Nephron (organoid): ENCODE data around the gene MORC3.

ENCODE experiments used
- H3K27ac Mint-ChIP-seq, 3 experiments: 2 replicates each; pipeline ENCODE4 v1.8.0; 2020; ENCODE audit warnings: mixed read lengths in 3 of 3, mild to moderate bottlenecking in 2 of 3, moderate library complexity in 1 of 3
- H3K27me3 Mint-ChIP-seq: 2 replicates; pipeline ENCODE4 v1.8.0; 2021; ENCODE audit warnings: low read depth, mild to moderate bottlenecking, moderate library complexity, mixed read lengths
- H3K36me3 Mint-ChIP-seq: 2 replicates; pipeline ENCODE4 v1.8.0; 2020; ENCODE audit warnings: low read depth, mixed read lengths
- H3K4me1 Mint-ChIP-seq: 2 replicates; pipeline ENCODE4 v1.8.0; 2020; ENCODE audit warnings: mixed read lengths
- H3K4me3 Mint-ChIP-seq, 3 experiments: 2 replicates each; pipeline ENCODE4 v1.8.0; 2020; ENCODE audit warnings: mild to moderate bottlenecking in 3 of 3, mixed read lengths in 3 of 3, moderate library complexity in 2 of 3
- H3K9me3 Mint-ChIP-seq: 2 replicates; pipeline ENCODE4 v1.8.0; 2020; ENCODE audit warnings: mixed read lengths
- TF ChIP-seq, protein P1 (sequence below), 3 experiments: fragments of 200-600 bp; sonication (generic); IDR thresholded peaks; one replicate each; pipeline ENCODE4 v1.5.0; 2021; ENCODE audit warnings: antibody characterized with exemption in 3 of 3; ENCODE audit not compliant: unreplicated experiment in 3 of 3

The MORC3 gene

DNA sequence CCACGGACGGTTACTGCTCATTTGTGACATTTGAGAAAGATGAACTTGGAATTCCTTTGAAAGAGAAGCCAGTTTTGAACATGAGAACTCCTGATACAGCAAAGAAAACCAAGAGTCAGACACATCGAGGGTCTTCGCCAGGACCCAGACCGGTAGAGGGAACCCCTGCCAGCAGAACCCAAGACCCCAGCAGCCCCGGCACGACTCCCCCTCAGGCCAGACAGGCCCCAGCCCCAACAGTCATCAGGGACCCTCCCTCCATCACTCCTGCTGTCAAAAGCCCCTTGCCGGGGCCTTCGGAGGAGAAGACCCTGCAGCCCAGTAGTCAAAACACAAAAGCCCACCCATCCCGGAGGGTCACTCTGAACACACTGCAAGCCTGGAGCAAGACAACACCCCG, 92.9 kb downstream of the MORC3 start:
- Mint-ChIP-seq H3K36me3 (peaks cover 47% of the 10 kb centered on the region), H3K27ac (no peak overlapping the region), H3K4me1 (peaks cover 5% of the 10 kb centered on the region), H3K27me3 (no peaks in the 10 kb centered on the region), H3K4me3 (no peak overlapping the region), H3K9me3 (no peaks in the 10 kb centered on the region)
- TF ChIP-seq, protein P1, sequence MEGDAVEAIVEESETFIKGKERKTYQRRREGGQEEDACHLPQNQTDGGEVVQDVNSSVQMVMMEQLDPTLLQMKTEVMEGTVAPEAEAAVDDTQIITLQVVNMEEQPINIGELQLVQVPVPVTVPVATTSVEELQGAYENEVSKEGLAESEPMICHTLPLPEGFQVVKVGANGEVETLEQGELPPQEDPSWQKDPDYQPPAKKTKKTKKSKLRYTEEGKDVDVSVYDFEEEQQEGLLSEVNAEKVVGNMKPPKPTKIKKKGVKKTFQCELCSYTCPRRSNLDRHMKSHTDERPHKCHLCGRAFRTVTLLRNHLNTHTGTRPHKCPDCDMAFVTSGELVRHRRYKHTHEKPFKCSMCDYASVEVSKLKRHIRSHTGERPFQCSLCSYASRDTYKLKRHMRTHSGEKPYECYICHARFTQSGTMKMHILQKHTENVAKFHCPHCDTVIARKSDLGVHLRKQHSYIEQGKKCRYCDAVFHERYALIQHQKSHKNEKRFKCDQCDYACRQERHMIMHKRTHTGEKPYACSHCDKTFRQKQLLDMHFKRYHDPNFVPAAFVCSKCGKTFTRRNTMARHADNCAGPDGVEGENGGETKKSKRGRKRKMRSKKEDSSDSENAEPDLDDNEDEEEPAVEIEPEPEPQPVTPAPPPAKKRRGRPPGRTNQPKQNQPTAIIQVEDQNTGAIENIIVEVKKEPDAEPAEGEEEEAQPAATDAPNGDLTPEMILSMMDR (IDR thresholded peaks at IDR 0.05; ENCODE audit: unreplicated experiment in 3 of 3) = no peak

GRCh38 chr21:36415375-36415774, 95.4 kb downstream of the MORC3 start:
- Mint-ChIP-seq H3K9me3 (no peaks in the 10 kb centered on the region), H3K27ac (no peak overlapping the region), H3K36me3 (peaks cover 33% of the 10 kb centered on the region), H3K4me3 (no peak overlapping the region), H3K27me3 (no peaks in the 10 kb centered on the region), H3K4me1 (peaks cover 7% of the 10 kb centered on the region)
- TF ChIP-seq, protein P1 (IDR thresholded peaks at IDR 0.05; ENCODE audit: unreplicated experiment in 3 of 3) = no peak

DNA sequence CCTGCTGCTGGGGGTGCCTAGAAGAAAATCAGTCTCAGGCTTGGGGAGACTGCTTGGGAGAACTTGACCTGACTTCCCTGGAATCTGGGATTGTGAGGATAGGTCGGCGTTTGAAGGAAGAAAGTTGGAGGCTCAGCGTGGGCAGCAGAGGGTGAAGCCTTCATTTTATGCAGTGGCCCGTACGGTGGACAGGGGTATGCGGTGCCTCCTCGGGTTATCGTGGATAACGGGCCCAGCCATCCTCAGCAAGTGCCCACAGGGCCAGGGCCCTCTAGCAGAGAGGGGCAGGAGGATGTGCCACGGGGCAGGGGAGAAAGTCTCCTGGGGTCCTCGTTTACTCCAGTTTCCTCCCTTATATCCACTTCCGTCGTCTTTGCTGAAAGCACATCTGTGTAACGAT, 99.2 kb downstream of the MORC3 start:
- Mint-ChIP-seq H3K36me3 (peaks cover 6% of the 10 kb centered on the region), H3K27me3 (peaks cover 4% of the 10 kb centered on the region), H3K4me3 (no peak overlapping the region), H3K27ac (no peak overlapping the region), H3K4me1 (peaks cover 7% of the 10 kb centered on the region), H3K9me3 (no peaks in the 10 kb centered on the region)
- TF ChIP-seq, protein P1 (IDR thresholded peaks at IDR 0.05; ENCODE audit: unreplicated experiment in 3 of 3) = no peak

DNA sequence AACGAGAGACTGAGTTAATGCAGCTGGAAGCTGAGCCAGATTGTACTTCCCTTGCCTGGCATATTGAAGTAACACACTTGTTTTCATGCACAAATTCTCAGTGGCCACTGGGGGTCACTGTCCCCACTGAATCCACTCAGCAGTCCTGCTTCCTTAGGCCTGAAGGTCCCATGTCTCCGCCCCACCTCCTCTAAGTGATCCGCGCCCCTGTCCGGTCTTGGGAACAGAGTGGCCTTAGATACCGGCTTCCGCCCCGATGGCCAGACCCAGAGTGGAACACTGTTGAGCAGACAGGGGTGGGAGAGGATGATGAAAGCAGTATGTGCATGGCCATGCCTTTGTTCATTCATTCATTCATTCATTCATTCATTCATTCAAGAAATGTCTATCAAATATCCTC, 100.0 kb downstream of the MORC3 start:
- Mint-ChIP-seq H3K27ac (no peak overlapping the region), H3K9me3 (no peaks in the 10 kb centered on the region), H3K36me3 (peaks cover 4% of the 10 kb centered on the region), H3K4me1 (peaks cover 7% of the 10 kb centered on the region), H3K4me3 (no peak overlapping the region), H3K27me3 (peaks cover 4% of the 10 kb centered on the region)
- TF ChIP-seq, protein P1 (IDR thresholded peaks at IDR 0.05; ENCODE audit: unreplicated experiment in 3 of 3) = peak; percentile 67 to 80 (median 80)

DNA sequence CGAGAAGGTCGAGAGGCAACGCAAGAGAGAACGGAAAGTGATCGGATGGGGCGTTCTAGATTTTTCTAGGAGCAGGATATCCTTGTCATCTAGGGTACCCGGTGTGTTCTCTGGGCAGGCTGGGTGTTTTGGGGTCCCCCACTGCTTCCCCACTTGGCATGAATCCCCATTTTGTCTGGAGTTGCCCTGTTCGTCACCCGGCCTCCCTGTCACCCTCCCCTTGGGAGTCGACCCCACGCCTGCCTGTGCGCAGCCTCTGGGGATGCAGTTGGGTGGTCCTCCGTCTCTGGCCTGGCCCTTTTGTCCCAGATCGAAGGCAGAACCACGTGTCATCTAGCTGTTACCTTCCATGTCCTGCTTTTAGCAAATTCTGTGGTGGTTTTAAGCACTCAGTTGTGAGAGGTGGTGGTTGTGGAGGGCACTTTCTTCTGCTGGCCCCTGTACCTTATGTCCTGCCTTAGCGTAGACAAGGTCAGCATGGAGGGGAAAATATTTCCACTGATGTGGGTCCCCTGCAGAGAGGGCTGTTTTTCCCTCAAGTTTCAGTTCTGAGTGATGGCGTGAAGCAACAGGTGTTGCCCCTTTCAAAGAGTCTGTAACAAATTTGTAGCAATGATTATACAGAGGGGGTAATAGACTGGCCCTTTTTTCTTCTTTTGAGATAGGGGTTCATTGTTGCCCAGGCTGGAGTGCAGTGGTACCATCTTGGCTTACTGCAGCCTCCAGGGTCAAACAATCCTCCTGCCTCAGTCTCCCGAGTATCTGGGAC, 100.8 kb downstream of the MORC3 start:
- Mint-ChIP-seq H3K36me3 (peaks cover 4% of the 10 kb centered on the region), H3K27ac (no peak overlapping the region), H3K4me3 (no peak overlapping the region), H3K27me3 (peaks cover 4% of the 10 kb centered on the region), H3K9me3 (no peaks in the 10 kb centered on the region), H3K4me1 (peaks cover 7% of the 10 kb centered on the region)
- TF ChIP-seq, protein P1 (IDR thresholded peaks at IDR 0.05; ENCODE audit: unreplicated experiment in 3 of 3) = no peak
